OCI-LY1 (cell line): Measurements from ENCODE around the gene ZBTB7C.

Source experiments
- H2AFZ ChIP-seq: fragments of 200-600 bp; sonication (generic), shearing (Covaris generic); 2 replicates; pipeline ENCODE4 v1.6.0; 2014; ENCODE audit warnings: antibody characterized with exemption, mild to moderate bottlenecking, low read length
- H3F3A ChIP-seq: fragments of 200-600 bp; sonication (generic), shearing (Covaris generic); 2 replicates; pipeline ENCODE4 v1.6.0; 2014; ENCODE audit warnings: mild to moderate bottlenecking, antibody characterized with exemption, low read length, moderate library complexity; ENCODE audit not compliant: insufficient read depth
- H3K27ac ChIP-seq: fragments of 200-600 bp; sonication (generic); 2 replicates; pipeline ENCODE4 v1.5.1; 2014; ENCODE audit warnings: low read length, mixed run types, mild to moderate bottlenecking, low read depth; ENCODE audit not compliant: poor library complexity, severe bottlenecking
- H3K27me3 ChIP-seq: fragments of 200-600 bp; sonication (generic); 2 replicates; pipeline ENCODE4 v1.6.0; 2014; ENCODE audit warnings: antibody characterized with exemption, mild to moderate bottlenecking, low read length, moderate library complexity; ENCODE audit not compliant: insufficient read depth
- H3K36me3 ChIP-seq: fragments of 200-600 bp; sonication (generic); 2 replicates; pipeline ENCODE4 v1.6.1; 2014; ENCODE audit warnings: mild to moderate bottlenecking, antibody characterized with exemption, low read length, moderate library complexity, mixed read lengths; ENCODE audit not compliant: insufficient read depth
- H3K4me1 ChIP-seq: fragments of 200-600 bp; sonication (generic); 2 replicates; pipeline ENCODE4 v1.5.1; 2014; ENCODE audit warnings: mild to moderate bottlenecking, low read length, moderate library complexity; ENCODE audit not compliant: insufficient read depth, severe bottlenecking
- H3K4me2 ChIP-seq: fragments of 200-600 bp; sonication (generic), shearing (Covaris generic); 2 replicates; pipeline ENCODE4 v1.6.1; 2014; ENCODE audit warnings: low read length
- H3K4me3 ChIP-seq: fragments of 200-600 bp; sonication (generic); 2 replicates; pipeline ENCODE4 v1.5.1; 2014; ENCODE audit warnings: low read length, low read depth, mild to moderate bottlenecking, mixed read lengths; ENCODE audit not compliant: poor library complexity, severe bottlenecking
- H3K79me2 ChIP-seq: fragments of 200-600 bp; shearing (Covaris generic); 2 replicates; pipeline ENCODE4 v1.6.1; 2016; ENCODE audit warnings: mixed run types, low read length, mixed read lengths; ENCODE audit not compliant: insufficient read depth
- H3K9ac ChIP-seq: fragments of 200-600 bp; sonication (generic), shearing (Covaris generic); 2 replicates; pipeline ENCODE4 v1.6.1; 2014; ENCODE audit warnings: mild to moderate bottlenecking, low read length, mixed read lengths
- H3K9me2 ChIP-seq: fragments of 200-600 bp; sonication (generic), shearing (Covaris generic); 2 replicates; pipeline ENCODE4 v1.6.1; 2014; ENCODE audit warnings: low read depth, mild to moderate bottlenecking, low read length, mixed read lengths
- H3K9me3 ChIP-seq: fragments of 200-600 bp; shearing (Covaris generic); 2 replicates; pipeline ENCODE4 v1.6.1; 2014; ENCODE audit warnings: low read length, mixed read lengths
- H4K20me1 ChIP-seq: fragments of 200-600 bp; sonication (generic), shearing (Covaris generic); 2 replicates; pipeline ENCODE4 v1.6.0; 2016; ENCODE audit warnings: mild to moderate bottlenecking, low read length; ENCODE audit not compliant: insufficient read depth
- CTCF ChIP-seq: fragments of 200-600 bp; sonication (generic), shearing (Covaris generic); IDR thresholded peaks from 2 replicates; pipeline ENCODE4 v1.5.1; 2017; ENCODE audit warnings: mild to moderate bottlenecking, antibody characterized with exemption, low read length, moderate library complexity, mixed read lengths
- EZH2 ChIP-seq: fragments of 200-600 bp; sonication (generic), shearing (Covaris generic); IDR thresholded peaks from 2 replicates; pipeline ENCODE4 v1.8.0; 2017; ENCODE audit warnings: borderline replicate concordance, mixed run types, mild to moderate bottlenecking, antibody characterized with exemption, low read length, moderate library complexity, mixed read lengths

The ZBTB7C gene

GRCh38 chr18:48355276-48356115 is 53.7 kb downstream of the ZBTB7C start:
- Histone ChIP-seq H3K36me3 (no peaks in the 10 kb centered on the region), H3K9me3 (no peaks in the 10 kb centered on the region), H3K27ac (no peak overlapping the region), H2AFZ (no peak overlapping the region), H4K20me1 (no peaks in the 10 kb centered on the region), H3K27me3 (no peaks in the 10 kb centered on the region), H3K9ac (no peak overlapping the region), H3K4me3 (no peak overlapping the region), H3K9me2 (no peaks in the 10 kb centered on the region), H3F3A (no peaks in the 10 kb centered on the region), H3K4me2 (no peak overlapping the region), H3K4me1 (no peaks in the 10 kb centered on the region), H3K79me2 (no peaks in the 10 kb centered on the region)
- TF ChIP-seq EZH2 (no peak), CTCF (no peak)

GRCh38 chr18:48354746-48355260 is 54.4 kb downstream of the ZBTB7C start:
- Histone ChIP-seq H3K79me2 (no peaks in the 10 kb centered on the region), H3K4me2 (no peak overlapping the region), H2AFZ (no peak overlapping the region), H3K27ac (no peak overlapping the region), H3K9ac (no peak overlapping the region), H3F3A (no peaks in the 10 kb centered on the region), H3K4me1 (no peaks in the 10 kb centered on the region), H3K4me3 (no peak overlapping the region), H3K36me3 (no peaks in the 10 kb centered on the region), H3K9me2 (no peaks in the 10 kb centered on the region), H3K27me3 (no peaks in the 10 kb centered on the region), H3K9me3 (no peaks in the 10 kb centered on the region), H4K20me1 (no peaks in the 10 kb centered on the region)
- no peak for TF ChIP-seq CTCF
- no peak for TF ChIP-seq EZH2

- no peaks in the 10 kb centered on the region for H3K36me3 ChIP-seq
- H3K4me1 ChIP-seq: no peaks in the 10 kb centered on the region
- H3K9me3 ChIP-seq: no peaks in the 10 kb centered on the region
- no peak overlapping the region for H3K27ac ChIP-seq
- H3K79me2 ChIP-seq: no peaks in the 10 kb centered on the region
- TF ChIP-seq CTCF (no peak), EZH2 (no peak)
- no peaks in the 10 kb centered on the region for H3K9me2 ChIP-seq
- no peak overlapping the region for H3K4me3 ChIP-seq
- H3F3A ChIP-seq: no peaks in the 10 kb centered on the region
- H3K4me2 ChIP-seq: no peak overlapping the region
- no peaks in the 10 kb centered on the region for H3K27me3 ChIP-seq
- no peaks in the 10 kb centered on the region for H4K20me1 ChIP-seq
- no peak overlapping the region for H2AFZ ChIP-seq
- no peak overlapping the region for H3K9ac ChIP-seq
Observed at GRCh38 chr18:48352051-48352755, 57.0 kb downstream of the ZBTB7C start.
